MM.1S (cell line): ENCODE results near the gene MYLK.

Experiments
- CTCF ChIP-seq: fragments of 300-600 bp; sonication (generic); IDR thresholded peaks from 2 replicates; pipeline ENCODE4 v1.5.1; 2016; ENCODE audit warnings: antibody characterized with exemption, low read length, mixed read lengths
- EZH2 ChIP-seq: fragments of 300-600 bp; sonication (generic); optimal IDR thresholded peaks from 2 replicates; pipeline ENCODE3; 2017; ENCODE audit warnings: low read depth, mild to moderate bottlenecking, antibody characterized with exemption, low read length, mixed read lengths
- EZH2phosphoT487 ChIP-seq: fragments of 300-600 bp; sonication (generic); IDR thresholded peaks from 2 replicates; pipeline ENCODE4 v1.6.1; 2018; ENCODE audit warnings: antibody characterized with exemption, low read length

- no peak for TF ChIP-seq EZH2
- TF ChIP-seq EZH2phosphoT487, result no peak
- no peak for TF ChIP-seq CTCF
Observed at GRCh38 chr3:123661973-123662372, 222.2 kb downstream of the MYLK start.
